HepG2 (cell line): ENCODE data around the gene MAN2B2. TPM values are rescaled to one million over a fixed set of nuclear protein-coding genes. Genes with fewer than 3 reads are reported as not detected.

Experiments used
- ATAC-seq: fragments of 200-7000 bp; cut with Tn5 transposase; 3 replicates; pipeline ENCODE4 v1.9.1; 2020; ENCODE audit warnings: mild to moderate bottlenecking, moderate library complexity
- BruUV-seq: library from RNA; stranded (reverse); fragments of 400-500 nt; replicated peaks from 2 replicates; lab custom pipeline; 2021; lab: Mats Ljungman, UMichigan
- CTCF ChIA-PET: fragments of 300-600 bp; formaldehyde crosslinking; extraction: SDS; loops from one replicate; lab custom pipeline; 2021; ENCODE audit warnings: low total read pairs, inconsistent platforms, low intra/inter-chr PET ratio; lab: Yijun Ruan, JAX
- POLR2A ChIA-PET: fragments of 350-600 bp; sonication (Branson Sonifier 250); formaldehyde crosslinking; loops from one replicate; lab custom pipeline; 2020; ENCODE audit warnings: antibody characterized with exemption, inconsistent platforms; lab: Yijun Ruan, JAX
- DNase-seq: peaks from one replicate; pipeline ENCODE4 v3.0.0-alpha.2; 2015; ENCODE audit warnings: low spot score
- FAIRE-seq: peaks from 3 replicates; lab custom pipeline; 2011; peaks lifted over from hg19 to GRCh38; lab: Jason Lieb, UNC
- H2AFZ ChIP-seq: one replicate; pipeline ENCODE4 v1.6.1; 2011; ENCODE audit warnings: low read length, inconsistent platforms
- H3K27ac ChIP-seq: fragments of 300-600 bp; 3 replicates; pipeline ENCODE4 v1.8.0; 2011; ENCODE audit warnings: mixed run types, mild to moderate bottlenecking, mixed read lengths, low read length, inconsistent platforms; ENCODE audit not compliant: insufficient read depth; ENCODE audit errors: extremely low read length
- H3K27me3 ChIP-seq, 2 experiments: fragments of 200-600 bp in 1 of 2; 2 replicates in 1 of 2; 3 replicates in 1 of 2; pipeline versions ENCODE4 v1.6.0 to v1.8.0; 2011; ENCODE audit warnings: low read length in 2 of 2, mild to moderate bottlenecking in 2 of 2, moderate library complexity in 2 of 2, inconsistent platforms in 1 of 2; ENCODE audit not compliant: insufficient read depth in 2 of 2, control insufficient read depth in 1 of 2
- H3K36me3 ChIP-seq, 2 experiments: fragments of 200-600 bp in 1 of 2; replicated peaks in 1 of 2; 2 replicates in 1 of 2; 3 replicates in 1 of 2; pipeline versions ENCODE4 v1.5.1 to v1.8.0; 2011; ENCODE audit warnings: low read length in 2 of 2, inconsistent platforms in 1 of 2; ENCODE audit not compliant: insufficient read depth in 2 of 2, control insufficient read depth in 1 of 2
- H3K4me1 ChIP-seq: 2 replicates; pipeline ENCODE4 v1.5.1; 2012; ENCODE audit warnings: low read length, inconsistent platforms; ENCODE audit not compliant: insufficient read depth
- H3K4me2 ChIP-seq: 2 replicates; pipeline ENCODE4 v1.6.0; 2011; ENCODE audit warnings: low read depth, low read length, inconsistent platforms
- H3K4me3 ChIP-seq, 3 experiments: fragments of 200-600 bp in 1 of 3; sonication (generic), shearing (Covaris generic) in 1 of 3; replicated peaks in 1 of 3; 2 replicates each; pipeline ENCODE4 v1.5.1; 2011 to 2016; ENCODE audit warnings: low read length in 3 of 3, inconsistent platforms in 2 of 3, low read depth in 2 of 3, mild to moderate bottlenecking in 2 of 3, control low read depth in 1 of 3, mixed read lengths in 1 of 3; ENCODE audit not compliant: insufficient read depth in 1 of 3
- H3K79me2 ChIP-seq: one replicate; pipeline ENCODE4 v1.6.1; 2011; ENCODE audit warnings: low read length, inconsistent platforms; ENCODE audit not compliant: insufficient read depth
- H3K9ac ChIP-seq: 2 replicates; pipeline ENCODE4 v1.6.0; 2011; ENCODE audit warnings: mild to moderate bottlenecking, low read depth, low read length, inconsistent platforms; ENCODE audit not compliant: insufficient read depth
- H3K9me3 ChIP-seq: 2 replicates; pipeline ENCODE4 v1.5.1; 2012; ENCODE audit warnings: mild to moderate bottlenecking, low read length
- H4K20me1 ChIP-seq: 2 replicates; pipeline ENCODE4 v1.6.0; 2011; ENCODE audit warnings: inconsistent platforms, mild to moderate bottlenecking, low read length, moderate library complexity; ENCODE audit not compliant: insufficient read depth
- BCL3 ChIP-seq: sonication (generic); formaldehyde crosslinking; IDR thresholded peaks from 2 replicates; pipeline ENCODE4 v1.5.1; 2020; ENCODE audit warnings: mild to moderate bottlenecking, missing genetic modification reagents, moderate library complexity
- CSRNP1 ChIP-seq: sonication (generic); formaldehyde crosslinking; IDR thresholded peaks from 2 replicates; pipeline ENCODE4 v1.8.1; 2023; ENCODE audit warnings: mild to moderate bottlenecking, missing genetic modification reagents
- GRHL1 ChIP-seq: sonication (generic); formaldehyde crosslinking; conservative IDR thresholded peaks from 2 replicates; pipeline ENCODE4 v1.8.0; 2022; ENCODE audit warnings: missing genetic modification reagents
- HOMEZ ChIP-seq: IDR thresholded peaks from 2 replicates; pipeline ENCODE4 v1.6.1; 2016; ENCODE audit warnings: low read depth
- HOXD1 ChIP-seq: sonication (generic); formaldehyde crosslinking; IDR thresholded peaks from 2 replicates; pipeline ENCODE4 v1.5.0; 2020; ENCODE audit warnings: missing genetic modification reagents
- MAFK ChIP-seq, 2 experiments: IDR thresholded peaks in 1 of 2; conservative IDR thresholded peaks in 1 of 2; 2 replicates each; pipeline ENCODE4 v1.6.1; 2011; ENCODE audit warnings: improper control_type of control experiment in 2 of 2, low read length in 2 of 2
- NCOA1 ChIP-seq: sonication (generic); formaldehyde crosslinking; IDR thresholded peaks from 2 replicates; pipeline ENCODE4 v1.9.0; 2021; ENCODE audit warnings: missing genetic modification reagents
- NCOA2 ChIP-seq: sonication (generic); formaldehyde crosslinking; IDR thresholded peaks from 2 replicates; pipeline ENCODE4 v1.8.0; 2022; ENCODE audit warnings: inconsistent platforms
- PRDM10 ChIP-seq: sonication (generic); formaldehyde crosslinking; IDR thresholded peaks from 2 replicates; pipeline ENCODE4 v1.4.0; 2020; ENCODE audit warnings: low read depth, missing genetic modification reagents
- PRMT3 ChIP-seq: sonication (generic); formaldehyde crosslinking; IDR thresholded peaks from 2 replicates; pipeline ENCODE4 v1.8.1; 2022; ENCODE audit warnings: low read depth, mild to moderate bottlenecking, moderate library complexity, missing genetic modification reagents, borderline replicate concordance
- SIN3A ChIP-seq: IDR thresholded peaks from 2 replicates; pipeline ENCODE4 v1.6.1; 2011; ENCODE audit warnings: low read depth, mild to moderate bottlenecking, control low read depth, low read length, borderline replicate concordance
- SUZ12 ChIP-seq: fragments of 150-350 bp; IDR thresholded peaks from 2 replicates; pipeline ENCODE4 v1.6.1; 2014; ENCODE audit warnings: low read depth, low read length
- ZFP82 ChIP-seq: sonication (generic); formaldehyde crosslinking; IDR thresholded peaks from 2 replicates; pipeline ENCODE4 v1.5.1; 2020; ENCODE audit warnings: mild to moderate bottlenecking, missing genetic modification reagents, borderline replicate concordance
- ZNF274 ChIP-seq: sonication (generic); formaldehyde crosslinking; IDR thresholded peaks from 2 replicates; pipeline ENCODE4 v1.5.1; 2020; ENCODE audit warnings: mild to moderate bottlenecking, missing genetic modification reagents
- ZNF788 ChIP-seq: sonication (generic); formaldehyde crosslinking; IDR thresholded peaks from 2 replicates; pipeline ENCODE4 v1.5.0; 2020; ENCODE audit warnings: mild to moderate bottlenecking, missing genetic modification reagents, borderline replicate concordance
- WGBS: methylation state at CpG from one replicate; pipeline ENCODE4 v1.1.6; 2017; ENCODE audit warnings: low lambda C conversion rate; 5-methylcytosine and 5-hydroxymethylcytosine counted together
- in situ Hi-C: cut with HindIII; loops from 2 replicates; pipeline ENCODE4 v1.10.0; 2017; ENCODE audit warnings: low pct_unique_long_range_greater_than_20kb; ENCODE audit not compliant: extremely low pct_ligation_motif_present
- intact Hi-C: fragments of 100-400 bp; cut with micrococcal nuclease; formaldehyde crosslinking; loops from one replicate; pipeline ENCODE4 v1.10.0; 2022; ENCODE audit not compliant: unreplicated experiment
- polyA plus RNA-seq, 8 experiments: library from polyadenylated mRNA; depleted of rRNA in 3 of 8; stranded (reverse) in 7 of 8; unstranded in 1 of 8; fragments of >200 nt; fragmentation: Illumina TruSeq in 4 of 8; extraction: Trizol in 4 of 8; gene quantifications; 2 replicates each; pipeline versions ENCODE4 v1.2.1 to v1.2.3, GENCODE V29; 2011 to 2016; ENCODE audit warnings: low read depth in 4 of 8, missing spikeins in 1 of 8, mixed read lengths in 1 of 8; ENCODE audit not compliant: insufficient read depth in 1 of 8
- total RNA-seq, 5 experiments: library from RNA; depleted of rRNA; stranded (reverse); fragments of >200 nt; fragmentation: Illumina TruSeq; extraction: Trizol; gene quantifications; 2 replicates each; pipeline ENCODE4 v1.2.3, GENCODE V29; 2016; ENCODE audit warnings: low read depth in 1 of 5

MAN2B2 gene
- total and polyA plus RNA-seq, 2 of the 13 experiments (the other 11 are each of a cell fraction or from before 2014, with no cell fraction given): 4.8 to 5.4 TPM

GRCh38 chr4:6605605-6606004 is 30.6 kb downstream of the MAN2B2 start:
- in situ Hi-C loops (no loop called here), intact Hi-C loops (no loop called here)
- Histone ChIP-seq H3K36me3 (peaks cover 0 to 14% of the 10 kb centered on the region in 2 experiments; a peak in 2 of 5 replicates), H3K9me3 (peaks cover 4% of the 10 kb centered on the region; the same call in 1 of the 2 replicates), H2AFZ (no peak overlapping the region), H3K4me2 (no peak overlapping the region), H4K20me1 (no peaks in the 10 kb centered on the region), H3K79me2 (no peaks in the 10 kb centered on the region), H3K27ac (no peak overlapping the region), H3K27me3 (no peaks in the 10 kb centered on the region), H3K4me3 (no peak overlapping the region), H3K9ac (no peak overlapping the region), H3K4me1 (peaks cover 20% of the 10 kb centered on the region)
- no TSS peak for BruUV-seq
- WGBS: 90% methylated on average over 2 of the region's 2 CpGs
- ChIA-PET POLR2A (no interaction called here), CTCF (no interaction called here)
- no peak for ATAC-seq
- no peak for FAIRE-seq
- DNase-seq: no peak
- TF ChIP-seq NCOA2 (CRISPR knock-in tag) (no peak), CSRNP1 (CRISPR knock-in tag) (no peak), MAFK (conservative IDR thresholded peaks at IDR 0.05 in 1 of 2, IDR thresholded peaks at IDR 0.05 in 1 of 2; ENCODE audit: low read length in 2 of 2) (no peak), PRDM10 (no peak), GRHL1 (no peak), PRMT3 (no peak), NCOA1 (CRISPR knock-in tag) (no peak), SUZ12 (no peak), ZNF788 (no peak), HOXD1 (no peak), HOMEZ (CRISPR knock-in tag) (no peak), ZFP82 (CRISPR knock-in tag) (no peak), ZNF274 (CRISPR knock-in tag) (no peak), BCL3 (no peak), SIN3A (no peak)
